HEK293 (cell line): Measurements from ENCODE around the gene TMEM140.
A peak's percentile ranks its signal among the peaks of the same experiment; 100 is the strongest.

Experiments used
- BCL11B ChIP-seq: fragments of 450-650 bp; formaldehyde crosslinking; IDR thresholded peaks from 2 replicates; pipeline ENCODE4 v1.5.1; 2016; ENCODE audit warnings: low read depth, missing biosample characterization, missing genetic modification characterization
- HOXA7 ChIP-seq: sonication (generic); formaldehyde crosslinking; IDR thresholded peaks from 2 replicates; pipeline ENCODE4 v1.8.1; 2022; ENCODE audit warnings: missing genetic modification reagents, borderline replicate concordance
- KLF1 ChIP-seq: fragments of 450-650 bp; formaldehyde crosslinking; IDR thresholded peaks from 2 replicates; pipeline ENCODE4 v1.5.1; 2016; ENCODE audit warnings: missing biosample characterization, missing genetic modification characterization
- RBAK ChIP-seq: fragments of 450-650 bp; formaldehyde crosslinking; IDR thresholded peaks from 2 replicates; pipeline ENCODE4 v1.5.1; 2016; ENCODE audit warnings: missing biosample characterization, missing genetic modification characterization
- SP3 ChIP-seq: fragments of 450-650 bp; formaldehyde crosslinking; IDR thresholded peaks from 2 replicates; pipeline ENCODE4 v1.5.1; 2016; ENCODE audit warnings: missing biosample characterization, missing genetic modification characterization
- YY2 ChIP-seq: fragments of 450-650 bp; formaldehyde crosslinking; IDR thresholded peaks from 2 replicates; pipeline ENCODE4 v1.5.1; 2016; ENCODE audit warnings: missing biosample characterization, missing genetic modification characterization
- ZFHX2 ChIP-seq: fragments of 450-650 bp; formaldehyde crosslinking; conservative IDR thresholded peaks from 2 replicates; pipeline ENCODE4 v1.5.1; 2016; ENCODE audit warnings: missing biosample characterization, missing genetic modification characterization
- ZFP3 ChIP-seq: fragments of 450-650 bp; formaldehyde crosslinking; IDR thresholded peaks from 2 replicates; pipeline ENCODE4 v1.5.1; 2016; ENCODE audit warnings: low read depth, missing biosample characterization, missing genetic modification characterization
- ZNF114 ChIP-seq: fragments of 450-650 bp; formaldehyde crosslinking; IDR thresholded peaks from 2 replicates; pipeline ENCODE4 v1.5.0; 2017; ENCODE audit warnings: missing biosample characterization, missing genetic modification characterization
- ZNF140 ChIP-seq: fragments of 450-650 bp; formaldehyde crosslinking; IDR thresholded peaks from 2 replicates; pipeline ENCODE4 v1.5.1; 2016; ENCODE audit warnings: missing biosample characterization, missing genetic modification characterization
- ZNF155 ChIP-seq: fragments of 450-650 bp; formaldehyde crosslinking; IDR thresholded peaks from 2 replicates; pipeline ENCODE4 v1.5.1; 2016; ENCODE audit warnings: missing biosample characterization, missing genetic modification characterization
- ZNF214 ChIP-seq: fragments of 450-650 bp; formaldehyde crosslinking; IDR thresholded peaks from 2 replicates; pipeline ENCODE4 v1.5.1; 2017; ENCODE audit warnings: missing biosample characterization, mild to moderate bottlenecking, missing genetic modification characterization, borderline replicate concordance
- ZNF223 ChIP-seq: fragments of 450-650 bp; formaldehyde crosslinking; IDR thresholded peaks from 2 replicates; pipeline ENCODE4 v1.5.1; 2016; ENCODE audit warnings: missing biosample characterization, missing genetic modification characterization
- ZNF239 ChIP-seq: fragments of 450-650 bp; formaldehyde crosslinking; IDR thresholded peaks from 2 replicates; pipeline ENCODE4 v1.5.1; 2016; ENCODE audit warnings: missing biosample characterization, missing genetic modification characterization
- ZNF302 ChIP-seq: fragments of 450-650 bp; formaldehyde crosslinking; IDR thresholded peaks from 2 replicates; pipeline ENCODE4 v1.5.1; 2016; ENCODE audit warnings: missing biosample characterization, missing genetic modification characterization, low read depth
- ZNF335 ChIP-seq: fragments of 450-650 bp; formaldehyde crosslinking; conservative IDR thresholded peaks from 2 replicates; pipeline ENCODE4 v1.5.1; 2016; ENCODE audit warnings: missing biosample characterization, missing genetic modification characterization
- ZNF416 ChIP-seq: fragments of 450-650 bp; formaldehyde crosslinking; IDR thresholded peaks from 2 replicates; pipeline ENCODE4 v1.5.1; 2016; ENCODE audit warnings: missing biosample characterization, missing genetic modification characterization
- ZNF473 ChIP-seq: fragments of 450-650 bp; formaldehyde crosslinking; IDR thresholded peaks from 2 replicates; pipeline ENCODE4 v1.5.1; 2017; ENCODE audit warnings: missing biosample characterization, missing genetic modification characterization
- ZNF501 ChIP-seq: fragments of 450-650 bp; formaldehyde crosslinking; IDR thresholded peaks from 2 replicates; pipeline ENCODE4 v1.5.1; 2016; ENCODE audit warnings: missing biosample characterization, missing genetic modification characterization
- ZNF514 ChIP-seq: fragments of 450-650 bp; formaldehyde crosslinking; IDR thresholded peaks from 2 replicates; pipeline ENCODE4 v1.5.1; 2016; ENCODE audit warnings: missing biosample characterization, missing genetic modification characterization
- ZNF529 ChIP-seq: fragments of 450-650 bp; formaldehyde crosslinking; IDR thresholded peaks from 2 replicates; pipeline ENCODE4 v1.5.1; 2017; ENCODE audit warnings: missing genetic modification characterization, missing biosample characterization; ENCODE audit not compliant: insufficient replicate concordance
- ZNF660 ChIP-seq: fragments of 450-650 bp; IDR thresholded peaks from 2 replicates; pipeline ENCODE4 v1.5.1; 2018; ENCODE audit warnings: missing biosample characterization, mild to moderate bottlenecking, missing genetic modification characterization
- TF ChIP-seq, protein P1 (sequence below): fragments of 450-650 bp; formaldehyde crosslinking; IDR thresholded peaks from 2 replicates; pipeline ENCODE4 v1.5.1; 2016; ENCODE audit warnings: missing biosample characterization, missing genetic modification characterization
- TF ChIP-seq, protein P2 (sequence below): fragments of 450-650 bp; formaldehyde crosslinking; IDR thresholded peaks from 2 replicates; pipeline ENCODE4 v1.5.1; 2017; ENCODE audit warnings: missing biosample characterization, missing genetic modification characterization
- TF ChIP-seq, protein P3 (sequence below): sonication (generic); formaldehyde crosslinking; IDR thresholded peaks from 2 replicates; pipeline ENCODE4 v1.8.1; 2022; ENCODE audit warnings: mild to moderate bottlenecking, moderate library complexity, missing genetic modification reagents
- TF ChIP-seq, protein P4 (sequence below): fragments of 450-650 bp; formaldehyde crosslinking; IDR thresholded peaks from 2 replicates; pipeline ENCODE4 v1.5.1; 2016; ENCODE audit warnings: missing biosample characterization, missing genetic modification characterization
- TF ChIP-seq, protein P5 (sequence below): fragments of 450-650 bp; formaldehyde crosslinking; conservative IDR thresholded peaks from 2 replicates; pipeline ENCODE4 v1.5.1; 2016; ENCODE audit warnings: low read depth, missing biosample characterization, missing genetic modification characterization
- TF ChIP-seq, protein P6 (sequence below): fragments of 450-650 bp; formaldehyde crosslinking; IDR thresholded peaks from 2 replicates; pipeline ENCODE4 v1.5.1; 2016; ENCODE audit warnings: missing biosample characterization, missing genetic modification characterization, low read depth
- TF ChIP-seq, protein P7 (sequence below): fragments of 450-650 bp; formaldehyde crosslinking; IDR thresholded peaks from 2 replicates; pipeline ENCODE4 v1.5.1; 2016; ENCODE audit warnings: missing biosample characterization, missing genetic modification characterization

TMEM140 gene

DNA sequence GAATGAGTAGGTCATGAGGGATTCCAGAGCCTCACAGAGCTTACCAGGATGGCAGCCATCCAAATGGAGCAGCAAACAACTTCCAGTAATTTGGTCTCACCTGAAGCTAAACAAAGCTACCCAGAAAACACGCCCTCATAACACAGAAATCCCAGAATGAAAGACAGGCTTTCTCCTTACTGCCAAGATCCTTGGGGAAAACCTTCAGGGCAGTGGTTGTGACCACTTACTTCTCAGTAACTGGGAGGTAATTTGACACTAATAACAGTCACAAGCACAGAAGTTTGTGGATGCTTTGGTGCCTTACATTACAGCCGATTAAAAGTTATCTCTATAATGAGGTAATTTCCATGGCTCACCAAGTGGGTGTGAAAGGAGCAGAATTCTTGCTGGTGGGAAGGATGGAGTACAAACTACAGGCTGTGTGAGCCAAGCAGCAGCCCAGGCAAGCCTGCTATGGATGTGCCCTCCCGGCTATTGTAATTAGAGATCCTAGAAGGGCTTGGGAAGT lies 53.0 kb downstream of the TMEM140 start (continued):
- no peak for TF ChIP-seq ZNF114 (tag by site-specific recombination)
- TF ChIP-seq ZNF416 (tag by site-specific recombination), result no peak
- TF ChIP-seq YY2 (tag by site-specific recombination), result no peak
- TF ChIP-seq, protein P1, sequence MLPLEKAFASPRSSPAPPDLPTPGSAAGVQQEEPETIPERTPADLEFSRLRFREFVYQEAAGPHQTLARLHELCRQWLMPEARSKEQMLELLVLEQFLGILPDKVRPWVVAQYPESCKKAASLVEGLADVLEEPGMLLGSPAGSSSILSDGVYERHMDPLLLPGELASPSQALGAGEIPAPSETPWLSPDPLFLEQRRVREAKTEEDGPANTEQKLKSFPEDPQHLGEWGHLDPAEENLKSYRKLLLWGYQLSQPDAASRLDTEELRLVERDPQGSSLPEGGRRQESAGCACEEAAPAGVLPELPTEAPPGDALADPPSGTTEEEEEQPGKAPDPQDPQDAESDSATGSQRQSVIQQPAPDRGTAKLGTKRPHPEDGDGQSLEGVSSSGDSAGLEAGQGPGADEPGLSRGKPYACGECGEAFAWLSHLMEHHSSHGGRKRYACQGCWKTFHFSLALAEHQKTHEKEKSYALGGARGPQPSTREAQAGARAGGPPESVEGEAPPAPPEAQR (tag by site-specific recombination), result no peak
- TF ChIP-seq, protein P2, sequence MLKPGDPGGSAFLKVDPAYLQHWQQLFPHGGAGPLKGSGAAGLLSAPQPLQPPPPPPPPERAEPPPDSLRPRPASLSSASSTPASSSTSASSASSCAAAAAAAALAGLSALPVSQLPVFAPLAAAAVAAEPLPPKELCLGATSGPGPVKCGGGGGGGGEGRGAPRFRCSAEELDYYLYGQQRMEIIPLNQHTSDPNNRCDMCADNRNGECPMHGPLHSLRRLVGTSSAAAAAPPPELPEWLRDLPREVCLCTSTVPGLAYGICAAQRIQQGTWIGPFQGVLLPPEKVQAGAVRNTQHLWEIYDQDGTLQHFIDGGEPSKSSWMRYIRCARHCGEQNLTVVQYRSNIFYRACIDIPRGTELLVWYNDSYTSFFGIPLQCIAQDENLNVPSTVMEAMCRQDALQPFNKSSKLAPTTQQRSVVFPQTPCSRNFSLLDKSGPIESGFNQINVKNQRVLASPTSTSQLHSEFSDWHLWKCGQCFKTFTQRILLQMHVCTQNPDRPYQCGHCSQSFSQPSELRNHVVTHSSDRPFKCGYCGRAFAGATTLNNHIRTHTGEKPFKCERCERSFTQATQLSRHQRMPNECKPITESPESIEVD (tag by site-specific recombination), result peak; percentile 63
- TF ChIP-seq ZNF514, result no peak
- TF ChIP-seq, protein P3, sequence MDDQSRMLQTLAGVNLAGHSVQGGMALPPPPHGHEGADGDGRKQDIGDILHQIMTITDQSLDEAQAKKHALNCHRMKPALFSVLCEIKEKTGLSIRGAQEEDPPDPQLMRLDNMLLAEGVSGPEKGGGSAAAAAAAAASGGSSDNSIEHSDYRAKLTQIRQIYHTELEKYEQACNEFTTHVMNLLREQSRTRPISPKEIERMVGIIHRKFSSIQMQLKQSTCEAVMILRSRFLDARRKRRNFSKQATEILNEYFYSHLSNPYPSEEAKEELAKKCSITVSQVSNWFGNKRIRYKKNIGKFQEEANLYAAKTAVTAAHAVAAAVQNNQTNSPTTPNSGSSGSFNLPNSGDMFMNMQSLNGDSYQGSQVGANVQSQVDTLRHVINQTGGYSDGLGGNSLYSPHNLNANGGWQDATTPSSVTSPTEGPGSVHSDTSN (CRISPR knock-in tag), result no peak
- no peak for TF ChIP-seq ZNF239 (tag by site-specific recombination)
- TF ChIP-seq, protein P4, sequence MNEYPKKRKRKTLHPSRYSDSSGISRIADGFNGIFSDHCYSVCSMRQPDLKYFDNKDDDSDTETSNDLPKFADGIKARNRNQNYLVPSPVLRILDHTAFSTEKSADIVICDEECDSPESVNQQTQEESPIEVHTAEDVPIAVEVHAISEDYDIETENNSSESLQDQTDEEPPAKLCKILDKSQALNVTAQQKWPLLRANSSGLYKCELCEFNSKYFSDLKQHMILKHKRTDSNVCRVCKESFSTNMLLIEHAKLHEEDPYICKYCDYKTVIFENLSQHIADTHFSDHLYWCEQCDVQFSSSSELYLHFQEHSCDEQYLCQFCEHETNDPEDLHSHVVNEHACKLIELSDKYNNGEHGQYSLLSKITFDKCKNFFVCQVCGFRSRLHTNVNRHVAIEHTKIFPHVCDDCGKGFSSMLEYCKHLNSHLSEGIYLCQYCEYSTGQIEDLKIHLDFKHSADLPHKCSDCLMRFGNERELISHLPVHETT (tag by site-specific recombination), result no peak
- TF ChIP-seq ZNF140 (tag by site-specific recombination), result no peak
- no peak for TF ChIP-seq ZNF302 (tag by site-specific recombination)
- no peak for TF ChIP-seq ZNF155
- TF ChIP-seq SP3 (tag by site-specific recombination), result no peak
- TF ChIP-seq, protein P5, sequence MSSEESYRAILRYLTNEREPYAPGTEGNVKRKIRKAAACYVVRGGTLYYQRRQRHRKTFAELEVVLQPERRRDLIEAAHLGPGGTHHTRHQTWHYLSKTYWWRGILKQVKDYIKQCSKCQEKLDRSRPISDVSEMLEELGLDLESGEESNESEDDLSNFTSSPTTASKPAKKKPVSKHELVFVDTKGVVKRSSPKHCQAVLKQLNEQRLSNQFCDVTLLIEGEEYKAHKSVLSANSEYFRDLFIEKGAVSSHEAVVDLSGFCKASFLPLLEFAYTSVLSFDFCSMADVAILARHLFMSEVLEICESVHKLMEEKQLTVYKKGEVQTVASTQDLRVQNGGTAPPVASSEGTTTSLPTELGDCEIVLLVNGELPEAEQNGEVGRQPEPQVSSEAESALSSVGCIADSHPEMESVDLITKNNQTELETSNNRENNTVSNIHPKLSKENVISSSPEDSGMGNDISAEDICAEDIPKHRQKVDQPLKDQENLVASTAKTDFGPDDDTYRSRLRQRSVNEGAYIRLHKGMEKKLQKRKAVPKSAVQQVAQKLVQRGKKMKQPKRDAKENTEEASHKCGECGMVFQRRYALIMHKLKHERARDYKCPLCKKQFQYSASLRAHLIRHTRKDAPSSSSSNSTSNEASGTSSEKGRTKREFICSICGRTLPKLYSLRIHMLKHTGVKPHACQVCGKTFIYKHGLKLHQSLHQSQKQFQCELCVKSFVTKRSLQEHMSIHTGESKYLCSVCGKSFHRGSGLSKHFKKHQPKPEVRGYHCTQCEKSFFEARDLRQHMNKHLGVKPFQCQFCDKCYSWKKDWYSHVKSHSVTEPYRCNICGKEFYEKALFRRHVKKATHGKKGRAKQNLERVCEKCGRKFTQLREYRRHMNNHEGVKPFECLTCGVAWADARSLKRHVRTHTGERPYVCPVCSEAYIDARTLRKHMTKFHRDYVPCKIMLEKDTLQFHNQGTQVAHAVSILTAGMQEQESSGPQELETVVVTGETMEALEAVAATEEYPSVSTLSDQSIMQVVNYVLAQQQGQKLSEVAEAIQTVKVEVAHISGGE (tag by site-specific recombination), result no peak
- no peak for TF ChIP-seq ZFHX2 (tag by site-specific recombination)
- TF ChIP-seq ZNF223 (tag by site-specific recombination), result no peak
- TF ChIP-seq ZFP3 (tag by site-specific recombination), result no peak
- no peak for TF ChIP-seq ZNF529 (tag by site-specific recombination)
- no peak for TF ChIP-seq HOXA7 (CRISPR knock-in tag)
- no peak for TF ChIP-seq KLF1
- TF ChIP-seq ZNF473 (tag by site-specific recombination), result no peak
- TF ChIP-seq, protein P6, sequence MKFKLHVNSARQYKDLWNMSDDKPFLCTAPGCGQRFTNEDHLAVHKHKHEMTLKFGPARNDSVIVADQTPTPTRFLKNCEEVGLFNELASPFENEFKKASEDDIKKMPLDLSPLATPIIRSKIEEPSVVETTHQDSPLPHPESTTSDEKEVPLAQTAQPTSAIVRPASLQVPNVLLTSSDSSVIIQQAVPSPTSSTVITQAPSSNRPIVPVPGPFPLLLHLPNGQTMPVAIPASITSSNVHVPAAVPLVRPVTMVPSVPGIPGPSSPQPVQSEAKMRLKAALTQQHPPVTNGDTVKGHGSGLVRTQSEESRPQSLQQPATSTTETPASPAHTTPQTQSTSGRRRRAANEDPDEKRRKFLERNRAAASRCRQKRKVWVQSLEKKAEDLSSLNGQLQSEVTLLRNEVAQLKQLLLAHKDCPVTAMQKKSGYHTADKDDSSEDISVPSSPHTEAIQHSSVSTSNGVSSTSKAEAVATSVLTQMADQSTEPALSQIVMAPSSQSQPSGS (tag by site-specific recombination), result 0 out of 2 replicates have a peak, but pooled peaks have one; percentile 10
- no peak for TF ChIP-seq RBAK (tag by site-specific recombination)
- TF ChIP-seq, protein P7, sequence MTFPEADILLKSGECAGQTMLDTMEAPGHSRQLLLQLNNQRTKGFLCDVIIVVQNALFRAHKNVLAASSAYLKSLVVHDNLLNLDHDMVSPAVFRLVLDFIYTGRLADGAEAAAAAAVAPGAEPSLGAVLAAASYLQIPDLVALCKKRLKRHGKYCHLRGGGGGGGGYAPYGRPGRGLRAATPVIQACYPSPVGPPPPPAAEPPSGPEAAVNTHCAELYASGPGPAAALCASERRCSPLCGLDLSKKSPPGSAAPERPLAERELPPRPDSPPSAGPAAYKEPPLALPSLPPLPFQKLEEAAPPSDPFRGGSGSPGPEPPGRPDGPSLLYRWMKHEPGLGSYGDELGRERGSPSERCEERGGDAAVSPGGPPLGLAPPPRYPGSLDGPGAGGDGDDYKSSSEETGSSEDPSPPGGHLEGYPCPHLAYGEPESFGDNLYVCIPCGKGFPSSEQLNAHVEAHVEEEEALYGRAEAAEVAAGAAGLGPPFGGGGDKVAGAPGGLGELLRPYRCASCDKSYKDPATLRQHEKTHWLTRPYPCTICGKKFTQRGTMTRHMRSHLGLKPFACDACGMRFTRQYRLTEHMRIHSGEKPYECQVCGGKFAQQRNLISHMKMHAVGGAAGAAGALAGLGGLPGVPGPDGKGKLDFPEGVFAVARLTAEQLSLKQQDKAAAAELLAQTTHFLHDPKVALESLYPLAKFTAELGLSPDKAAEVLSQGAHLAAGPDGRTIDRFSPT, result no peak
- TF ChIP-seq ZNF335, result 0 out of 2 replicates have a peak, but pooled peaks have one; percentile 26
- TF ChIP-seq BCL11B, result no peak
- peak; percentile 65; the same call in 1 of the 2 replicates for TF ChIP-seq ZNF501
- no peak for TF ChIP-seq ZNF660 (tag by site-specific recombination)
- no peak for TF ChIP-seq ZNF214 (tag by site-specific recombination)
